Smooth muscle cell (in vitro differentiated cells): ENCODE results near the gene PARP4. TPM values are rescaled to one million over a fixed set of nuclear protein-coding genes. Genes with fewer than 3 reads are reported as not detected.

Experiments
- DNase-seq: peaks from one replicate; lab custom pipeline; 2025; ENCODE audit not compliant: unreplicated experiment; lab: John Stamatoyannopoulos, UW
- H2AFZ ChIP-seq: fragments of 200-600 bp; sonication (generic); 2 replicates; pipeline ENCODE4 v1.6.0; 2016; ENCODE audit warnings: antibody characterized with exemption, low read depth, mild to moderate bottlenecking
- H3F3A ChIP-seq: fragments of 200-600 bp; sonication (generic); 2 replicates; pipeline ENCODE4 v1.6.0; 2017; ENCODE audit warnings: antibody characterized with exemption, low read depth
- H3K27ac ChIP-seq: fragments of 200-600 bp; sonication (generic); 2 replicates; pipeline ENCODE4 v1.5.1; 2016; ENCODE audit warnings: low read depth, mild to moderate bottlenecking
- H3K27me3 ChIP-seq: fragments of 200-600 bp; sonication (generic); 2 replicates; pipeline ENCODE4 v1.6.1; 2016; ENCODE audit warnings: low read depth, mild to moderate bottlenecking
- H3K36me3 ChIP-seq: fragments of 200-600 bp; sonication (generic); 2 replicates; pipeline ENCODE4 v1.5.1; 2016; ENCODE audit warnings: low read depth
- H3K4me1 ChIP-seq: fragments of 200-600 bp; sonication (generic); 2 replicates; pipeline ENCODE4 v1.5.1; 2016; ENCODE audit warnings: low read depth
- H3K4me2 ChIP-seq: fragments of 200-600 bp; sonication (generic); 2 replicates; pipeline ENCODE4 v1.6.0; 2016; ENCODE audit warnings: mild to moderate bottlenecking
- H3K4me3 ChIP-seq: fragments of 200-600 bp; sonication (generic); 2 replicates; pipeline ENCODE4 v1.5.1; 2016; ENCODE audit warnings: mild to moderate bottlenecking
- H3K79me2 ChIP-seq: fragments of 200-600 bp; sonication (generic); 2 replicates; pipeline ENCODE4 v1.6.0; 2016; ENCODE audit warnings: low read depth, mild to moderate bottlenecking
- H3K9ac ChIP-seq: fragments of 200-600 bp; sonication (generic); 2 replicates; pipeline ENCODE4 v1.6.0; 2016; ENCODE audit warnings: low read depth
- H3K9me3 ChIP-seq: fragments of 200-600 bp; sonication (generic); replicated peaks from 2 replicates; pipeline ENCODE4 v1.5.1; 2016; ENCODE audit warnings: low read depth
- H4K20me1 ChIP-seq: fragments of 200-600 bp; sonication (generic); 2 replicates; pipeline ENCODE4 v1.6.0; 2016; ENCODE audit warnings: low read depth
- WGBS: methylation state at CpG from one replicate; pipeline ENCODE4 v1.1.7; 2016; ENCODE audit warnings: low lambda C conversion rate; 5-methylcytosine and 5-hydroxymethylcytosine counted together
- polyA plus RNA-seq: library from polyadenylated mRNA; unstranded; fragments of >200 nt; fragmentation: Nextera tagmentation; extraction: Ambion mirVana; gene quantifications from 2 replicates; pipeline ENCODE4 v1.2.1, GENCODE V29; 2016
- total RNA-seq: library from RNA; depleted of rRNA; stranded (reverse); fragments of >200 nt; gene quantifications from 2 replicates; pipeline ENCODE4 v1.2.3, GENCODE V29; 2014
- TF ChIP-seq, protein P1 (sequence below): fragments of 200-600 bp; sonication (generic); IDR thresholded peaks from 2 replicates; pipeline ENCODE4 v1.5.1; 2017; ENCODE audit warnings: borderline replicate concordance, mild to moderate bottlenecking, antibody characterized with exemption; ENCODE audit not compliant: insufficient read depth, poor library complexity, severe bottlenecking

Gene PARP4
- total and polyA plus RNA-seq, 2 experiments from 2014 or later: 18.2 to 33.7 TPM

DNA sequence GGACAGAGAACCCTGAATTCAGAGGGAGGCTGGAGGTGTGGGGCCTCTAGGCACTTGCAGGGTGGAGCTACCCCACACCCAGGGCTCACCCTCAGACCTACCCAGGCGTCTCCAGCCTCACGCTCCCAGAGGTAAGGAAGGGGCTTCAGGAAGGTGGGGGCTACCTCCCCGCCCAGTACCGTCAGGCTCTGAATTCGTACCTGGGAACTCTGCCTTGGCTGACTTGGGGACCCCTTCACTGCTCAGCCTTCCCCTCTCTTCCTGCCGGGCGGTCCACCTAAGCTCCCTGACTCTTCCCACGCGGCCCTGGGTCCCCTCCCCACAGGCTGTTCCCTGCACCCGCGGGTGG lies 28.5 kb upstream of the PARP4 start:
- no peaks in the 10 kb centered on the region for H3K79me2 ChIP-seq
- TF ChIP-seq, protein P1, sequence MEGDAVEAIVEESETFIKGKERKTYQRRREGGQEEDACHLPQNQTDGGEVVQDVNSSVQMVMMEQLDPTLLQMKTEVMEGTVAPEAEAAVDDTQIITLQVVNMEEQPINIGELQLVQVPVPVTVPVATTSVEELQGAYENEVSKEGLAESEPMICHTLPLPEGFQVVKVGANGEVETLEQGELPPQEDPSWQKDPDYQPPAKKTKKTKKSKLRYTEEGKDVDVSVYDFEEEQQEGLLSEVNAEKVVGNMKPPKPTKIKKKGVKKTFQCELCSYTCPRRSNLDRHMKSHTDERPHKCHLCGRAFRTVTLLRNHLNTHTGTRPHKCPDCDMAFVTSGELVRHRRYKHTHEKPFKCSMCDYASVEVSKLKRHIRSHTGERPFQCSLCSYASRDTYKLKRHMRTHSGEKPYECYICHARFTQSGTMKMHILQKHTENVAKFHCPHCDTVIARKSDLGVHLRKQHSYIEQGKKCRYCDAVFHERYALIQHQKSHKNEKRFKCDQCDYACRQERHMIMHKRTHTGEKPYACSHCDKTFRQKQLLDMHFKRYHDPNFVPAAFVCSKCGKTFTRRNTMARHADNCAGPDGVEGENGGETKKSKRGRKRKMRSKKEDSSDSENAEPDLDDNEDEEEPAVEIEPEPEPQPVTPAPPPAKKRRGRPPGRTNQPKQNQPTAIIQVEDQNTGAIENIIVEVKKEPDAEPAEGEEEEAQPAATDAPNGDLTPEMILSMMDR: no peak
- H3F3A ChIP-seq: no peaks in the 10 kb centered on the region
- no peak overlapping the region for H3K9ac ChIP-seq
- peaks cover 44% of the 10 kb centered on the region for H3K27me3 ChIP-seq
- no peaks in the 10 kb centered on the region for H3K4me1 ChIP-seq
- H4K20me1 ChIP-seq: no peaks in the 10 kb centered on the region
- peak overlapping the region; percentile 57 for H3K4me3 ChIP-seq
- H3K4me2 ChIP-seq: peak overlapping the region; percentile 94
- H3K9me3 ChIP-seq: no peaks in the 10 kb centered on the region
- 39% methylated on average over 11 of the region's 11 CpGs for WGBS
- no peaks in the 10 kb centered on the region for H3K36me3 ChIP-seq
- H2AFZ ChIP-seq: peak overlapping the region; percentile 93
- DNase-seq: no peak
- H3K27ac ChIP-seq: no peak overlapping the region

- Histone ChIP-seq H3K4me3 (no peak overlapping the region), H3F3A (no peaks in the 10 kb centered on the region), H4K20me1 (no peaks in the 10 kb centered on the region), H3K27ac (no peak overlapping the region), H3K79me2 (no peaks in the 10 kb centered on the region), H2AFZ (no peak overlapping the region), H3K4me1 (no peaks in the 10 kb centered on the region), H3K36me3 (no peaks in the 10 kb centered on the region), H3K9ac (no peak overlapping the region), H3K9me3 (no peaks in the 10 kb centered on the region), H3K4me2 (no peak overlapping the region), H3K27me3 (peaks cover 44% of the 10 kb centered on the region)
- no peak for DNase-seq
- TF ChIP-seq, protein P1: no peak
- 81% methylated on average over 28 of the region's 32 CpGs for WGBS
These were observed 27.9 kb upstream of the PARP4 start for GRCh38 chr13:24540236-24541126.

DNA sequence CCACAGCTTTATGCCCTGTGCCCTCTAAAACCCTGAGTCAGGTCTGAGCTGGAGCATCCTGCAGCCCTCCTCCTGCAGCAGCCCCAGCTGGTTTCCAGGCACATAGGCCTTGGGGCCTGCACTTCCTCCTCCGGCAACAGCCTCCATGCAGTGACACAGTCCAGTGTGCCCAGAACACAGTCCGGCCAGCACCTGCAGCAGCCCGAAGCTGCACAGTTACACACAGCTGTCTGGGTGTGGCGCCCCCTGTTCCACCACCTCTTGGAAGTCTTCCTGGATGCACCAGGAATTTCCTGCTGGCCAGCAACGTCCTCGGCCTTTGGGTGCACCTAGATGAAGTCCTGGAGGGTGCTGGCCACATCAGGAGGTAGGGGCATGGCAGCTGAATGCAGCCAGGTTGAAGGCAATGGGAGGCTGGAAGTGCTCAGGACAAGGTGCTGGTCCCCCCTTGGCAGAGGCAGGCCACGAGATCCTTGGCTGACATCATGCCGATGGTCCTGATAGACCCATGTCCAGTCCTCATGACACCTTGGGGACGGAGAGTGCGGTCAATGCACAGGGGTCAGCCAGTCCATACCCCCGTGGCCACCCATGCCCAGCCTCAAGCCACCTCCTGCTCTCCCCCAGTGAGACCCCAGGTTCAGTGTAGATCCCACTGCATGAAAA lies 27.1 kb upstream of the PARP4 start:
- Histone ChIP-seq H3K4me3 (no peak overlapping the region), H3K9me3 (no peaks in the 10 kb centered on the region), H3K36me3 (no peaks in the 10 kb centered on the region), H3K9ac (no peak overlapping the region), H3K4me1 (no peaks in the 10 kb centered on the region), H3K4me2 (no peak overlapping the region), H2AFZ (no peak overlapping the region), H3K27ac (no peak overlapping the region), H3F3A (no peaks in the 10 kb centered on the region), H4K20me1 (no peaks in the 10 kb centered on the region), H3K27me3 (peaks cover 42% of the 10 kb centered on the region), H3K79me2 (no peaks in the 10 kb centered on the region)
- 92% methylated on average over 11 of the region's 11 CpGs for WGBS
- DNase-seq: no peak
- TF ChIP-seq, protein P1: no peak
